ENCODE data around the gene STIMATE.

STIMATE gene

DNA sequence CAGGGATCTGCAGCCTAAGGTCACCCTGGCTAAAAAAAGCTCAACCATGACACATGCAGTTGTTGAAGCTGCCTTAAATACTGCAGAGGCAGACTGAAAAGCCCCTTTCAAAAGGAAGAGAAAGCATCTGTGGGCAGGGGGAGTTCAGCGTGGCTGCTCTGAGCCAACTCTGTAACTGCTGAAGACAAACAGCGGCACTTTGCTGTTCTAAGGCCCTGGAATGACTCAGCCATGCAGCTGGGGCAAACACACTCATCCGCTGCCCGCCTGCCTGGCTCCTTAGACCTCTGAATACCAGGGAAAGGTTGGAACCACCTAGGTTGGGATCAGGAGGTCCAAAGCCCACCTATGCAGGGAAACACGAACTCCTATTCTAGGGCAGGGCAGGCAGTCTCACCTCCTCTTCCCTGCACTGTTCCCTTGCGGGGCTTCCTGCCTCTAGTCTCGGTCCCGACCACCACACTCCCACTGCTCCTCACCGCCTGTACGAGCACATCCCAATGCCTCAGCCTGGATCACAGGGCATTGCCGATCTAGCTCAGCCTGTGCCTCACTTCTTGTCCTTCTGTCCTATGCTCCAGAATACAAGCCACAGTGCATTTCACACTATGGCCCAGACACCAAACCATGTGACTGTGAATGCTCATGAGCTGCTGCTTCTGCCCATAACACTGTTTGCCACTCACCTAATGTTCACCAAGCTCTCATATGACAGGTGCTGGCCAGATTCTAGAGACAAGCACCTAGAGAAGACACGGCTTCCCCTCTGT lies 56.0 kb downstream of the STIMATE start:
- Histone ChIP-seq H3K36me3 (ENCODE audit: insufficient read depth, low read length) (peaks cover 13% of the 10 kb centered on the region; the same call in 1 of the 2 replicates), H3K4me2 (ENCODE audit: low read length) (no peak overlapping the region), H3K79me2 (ENCODE audit: insufficient read depth, low read length) (no peaks in the 10 kb centered on the region), H3K4me3 (ENCODE audit: low read depth, low read length, poor library complexity, severe bottlenecking) (no peak overlapping the region), H2AFZ (ENCODE audit: low read length) (no peak overlapping the region), H3K27me3 (ENCODE audit: insufficient read depth, low read length) (no peaks in the 10 kb centered on the region), H3K9ac (ENCODE audit: low read length) (no peak overlapping the region), H3K4me1 (ENCODE audit: insufficient read depth, low read length, severe bottlenecking) (no peaks in the 10 kb centered on the region), H3K27ac (ENCODE audit: low read depth, low read length, poor library complexity, severe bottlenecking) (no peak overlapping the region), H3K9me2 (ENCODE audit: low read depth, low read length) (no peaks in the 10 kb centered on the region), H3F3A (ENCODE audit: insufficient read depth, low read length) (no peaks in the 10 kb centered on the region), H3K9me3 (ENCODE audit: low read length) (no peaks in the 10 kb centered on the region), H4K20me1 (ENCODE audit: insufficient read depth, low read length) (no peaks in the 10 kb centered on the region)
- TF ChIP-seq EZH2 (IDR thresholded peaks at IDR 0.05; ENCODE audit: borderline replicate concordance, low read length) = no peak
- TF ChIP-seq, protein P1, sequence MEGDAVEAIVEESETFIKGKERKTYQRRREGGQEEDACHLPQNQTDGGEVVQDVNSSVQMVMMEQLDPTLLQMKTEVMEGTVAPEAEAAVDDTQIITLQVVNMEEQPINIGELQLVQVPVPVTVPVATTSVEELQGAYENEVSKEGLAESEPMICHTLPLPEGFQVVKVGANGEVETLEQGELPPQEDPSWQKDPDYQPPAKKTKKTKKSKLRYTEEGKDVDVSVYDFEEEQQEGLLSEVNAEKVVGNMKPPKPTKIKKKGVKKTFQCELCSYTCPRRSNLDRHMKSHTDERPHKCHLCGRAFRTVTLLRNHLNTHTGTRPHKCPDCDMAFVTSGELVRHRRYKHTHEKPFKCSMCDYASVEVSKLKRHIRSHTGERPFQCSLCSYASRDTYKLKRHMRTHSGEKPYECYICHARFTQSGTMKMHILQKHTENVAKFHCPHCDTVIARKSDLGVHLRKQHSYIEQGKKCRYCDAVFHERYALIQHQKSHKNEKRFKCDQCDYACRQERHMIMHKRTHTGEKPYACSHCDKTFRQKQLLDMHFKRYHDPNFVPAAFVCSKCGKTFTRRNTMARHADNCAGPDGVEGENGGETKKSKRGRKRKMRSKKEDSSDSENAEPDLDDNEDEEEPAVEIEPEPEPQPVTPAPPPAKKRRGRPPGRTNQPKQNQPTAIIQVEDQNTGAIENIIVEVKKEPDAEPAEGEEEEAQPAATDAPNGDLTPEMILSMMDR (IDR thresholded peaks at IDR 0.05; ENCODE audit: low read length) = no peak

DNA sequence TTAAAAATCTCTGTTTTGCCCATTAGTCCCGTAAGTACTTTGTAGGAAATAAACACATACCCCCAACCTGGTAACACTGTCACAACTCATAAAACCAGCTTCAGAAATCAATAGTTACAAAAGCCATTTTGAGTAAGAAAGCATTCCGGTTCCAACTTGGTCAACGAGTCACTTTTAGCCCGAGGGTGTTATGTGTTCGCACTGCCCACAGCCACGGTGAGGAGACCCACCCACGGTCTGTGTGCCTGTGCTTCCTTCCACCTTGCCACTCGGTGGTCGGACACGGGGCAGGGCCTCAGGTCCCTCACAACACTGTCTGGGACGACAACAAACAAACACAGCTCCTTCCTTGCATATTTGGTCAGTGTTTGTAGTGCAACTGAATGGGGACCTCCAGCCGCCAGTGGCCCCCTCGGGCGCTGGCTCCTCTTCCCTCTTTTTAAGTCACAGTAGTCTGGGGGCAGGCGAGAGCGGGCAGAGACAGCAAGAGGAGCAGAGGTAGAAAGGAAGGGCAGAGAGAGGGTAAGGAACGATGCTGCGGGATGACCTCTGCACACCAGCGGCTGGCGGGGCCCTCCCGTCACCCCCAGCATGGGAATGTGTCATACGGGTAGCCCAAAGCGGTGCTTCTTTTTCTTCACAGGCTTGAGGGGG lies 57.3 kb downstream of the STIMATE start:
- no peak for TF ChIP-seq EZH2 (IDR thresholded peaks at IDR 0.05; ENCODE audit: borderline replicate concordance, low read length)
- TF ChIP-seq, protein P1 (IDR thresholded peaks at IDR 0.05; ENCODE audit: low read length) = no peak
- no peak overlapping the region for H3K9ac ChIP-seq (ENCODE audit: low read length)
- H3K9me3 ChIP-seq (ENCODE audit: low read length) = no peaks in the 10 kb centered on the region
- no peaks in the 10 kb centered on the region for H3K9me2 ChIP-seq (ENCODE audit: low read depth, low read length)
- no peak overlapping the region for H3K4me3 ChIP-seq (ENCODE audit: low read depth, low read length, poor library complexity, severe bottlenecking)
- no peaks in the 10 kb centered on the region for H3K4me1 ChIP-seq (ENCODE audit: insufficient read depth, low read length, severe bottlenecking)
- no peak overlapping the region for H2AFZ ChIP-seq (ENCODE audit: low read length)
- H3K79me2 ChIP-seq (ENCODE audit: insufficient read depth, low read length) = no peaks in the 10 kb centered on the region
- H3K4me2 ChIP-seq (ENCODE audit: low read length) = no peak overlapping the region
- no peaks in the 10 kb centered on the region for H4K20me1 ChIP-seq (ENCODE audit: insufficient read depth, low read length)
- peaks cover 13% of the 10 kb centered on the region; the same call in 1 of the 2 replicates for H3K36me3 ChIP-seq (ENCODE audit: insufficient read depth, low read length)
- H3K27me3 ChIP-seq (ENCODE audit: insufficient read depth, low read length) = no peaks in the 10 kb centered on the region
- H3K27ac ChIP-seq (ENCODE audit: low read depth, low read length, poor library complexity, severe bottlenecking) = no peak overlapping the region
- H3F3A ChIP-seq (ENCODE audit: insufficient read depth, low read length) = no peaks in the 10 kb centered on the region

DNA sequence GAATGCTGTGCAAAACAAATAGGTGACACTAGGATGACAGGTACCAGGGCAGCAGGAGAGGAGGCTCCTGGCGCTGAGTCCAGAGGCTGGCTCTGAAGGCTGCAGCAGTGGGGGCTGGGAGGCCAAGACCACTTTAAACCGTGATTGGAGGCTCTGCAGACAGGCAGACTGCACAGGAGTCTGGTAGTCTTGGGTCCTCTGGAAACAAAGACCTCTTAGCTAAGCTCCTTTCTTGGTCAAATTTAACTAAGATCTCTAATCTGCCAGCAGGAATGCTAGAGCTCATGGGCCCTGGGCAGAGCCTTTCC lies 58.1 kb downstream of the STIMATE start:
- Histone ChIP-seq H3K4me2 (ENCODE audit: low read length) (no peak overlapping the region), H3K9me2 (ENCODE audit: low read depth, low read length) (no peaks in the 10 kb centered on the region), H3K9ac (ENCODE audit: low read length) (no peak overlapping the region), H3K4me3 (ENCODE audit: low read depth, low read length, poor library complexity, severe bottlenecking) (no peak overlapping the region), H3K79me2 (ENCODE audit: insufficient read depth, low read length) (no peaks in the 10 kb centered on the region), H3K27ac (ENCODE audit: low read depth, low read length, poor library complexity, severe bottlenecking) (no peak overlapping the region), H3F3A (ENCODE audit: insufficient read depth, low read length) (no peaks in the 10 kb centered on the region), H3K9me3 (ENCODE audit: low read length) (no peaks in the 10 kb centered on the region), H4K20me1 (ENCODE audit: insufficient read depth, low read length) (no peaks in the 10 kb centered on the region), H3K36me3 (ENCODE audit: insufficient read depth, low read length) (peaks cover 10% of the 10 kb centered on the region; the same call in 1 of the 2 replicates), H3K27me3 (ENCODE audit: insufficient read depth, low read length) (no peaks in the 10 kb centered on the region), H2AFZ (ENCODE audit: low read length) (no peak overlapping the region), H3K4me1 (ENCODE audit: insufficient read depth, low read length, severe bottlenecking) (no peaks in the 10 kb centered on the region)
- TF ChIP-seq, protein P1 (IDR thresholded peaks at IDR 0.05; ENCODE audit: low read length) = no peak
- TF ChIP-seq EZH2 (IDR thresholded peaks at IDR 0.05; ENCODE audit: borderline replicate concordance, low read length) = no peak
